ENCODE measurements around the gene TRPC6. TPM values are rescaled to one million over a fixed set of nuclear protein-coding genes. Genes with fewer than 3 reads are reported as not detected.

The TRPC6 gene
- total RNA-seq, 4 donors from 2014 or later: 2.0 to 28.3 (median 6.4) TPM

GRCh38 chr11:101456812-101457211 lies 127.0 kb downstream of the TRPC6 start:
- Histone ChIP-seq H3K9me3 (peaks cover 5% of the 10 kb centered on the region), H3K27ac (no peak overlapping the region), H3K4me1 (no peaks in the 10 kb centered on the region), H3K4me3 (no peak overlapping the region), H3K27me3 (no peaks in the 10 kb centered on the region), H3K36me3 (no peaks in the 10 kb centered on the region)
- DNase-seq (ENCODE audit: low spot score in 2 of 2): no peak
- no peak for TF ChIP-seq POLR2AphosphoS5 (IDR thresholded peaks at IDR 0.05)
- no peak for TF ChIP-seq POLR2A (IDR thresholded peaks at IDR 0.05)
- TF ChIP-seq CTCF (IDR thresholded peaks at IDR 0.05): peak in 1 of 2 donors; percentile 30
- WGBS: 0% methylated on average over 1 of the region's 1 CpG

- no peak overlapping the region for H3K4me3 ChIP-seq
- WGBS: 92% methylated on average over 2 of the region's 2 CpGs
- no peak overlapping the region for H3K27ac ChIP-seq
- no peaks in the 10 kb centered on the region for H3K4me1 ChIP-seq
- no peak for DNase-seq (ENCODE audit: low spot score in 2 of 2)
- no peaks in the 10 kb centered on the region for H3K27me3 ChIP-seq
- H3K9me3 ChIP-seq: no peaks in the 10 kb centered on the region
- no peak for TF ChIP-seq EP300 (IDR thresholded peaks at IDR 0.05)
- TF ChIP-seq POLR2AphosphoS5 (IDR thresholded peaks at IDR 0.05): no peak
- TF ChIP-seq CTCF (IDR thresholded peaks at IDR 0.05): no peak
- no peak for TF ChIP-seq POLR2A (IDR thresholded peaks at IDR 0.05)
- H3K36me3 ChIP-seq: no peaks in the 10 kb centered on the region
These were observed 130.1 kb downstream of the TRPC6 start for GRCh38 chr11:101453682-101454081.

- DNase-seq (ENCODE audit: low spot score in 2 of 2): no peak
- TF ChIP-seq EP300 (IDR thresholded peaks at IDR 0.05) (no peak), POLR2A (IDR thresholded peaks at IDR 0.05) (no peak), CTCF (IDR thresholded peaks at IDR 0.05) (no peak), POLR2AphosphoS5 (IDR thresholded peaks at IDR 0.05) (no peak)
- 75% methylated on average over 5 of the region's 5 CpGs for WGBS
These were observed 134.8 kb downstream of the TRPC6 start for GRCh38 chr11:101448881-101449442.

GRCh38 chr11:101446726-101447125 lies 137.1 kb downstream of the TRPC6 start:
- TF ChIP-seq EP300 (IDR thresholded peaks at IDR 0.05) (no peak), POLR2A (IDR thresholded peaks at IDR 0.05) (no peak), POLR2AphosphoS5 (IDR thresholded peaks at IDR 0.05) (no peak), CTCF (IDR thresholded peaks at IDR 0.05) (no peak)
- Histone ChIP-seq H3K4me1 (peaks cover 22% of the 10 kb centered on the region), H3K4me3 (no peak overlapping the region), H3K27ac (no peak overlapping the region), H3K27me3 (no peaks in the 10 kb centered on the region), H3K36me3 (no peaks in the 10 kb centered on the region), H3K9me3 (no peaks in the 10 kb centered on the region)
- no peak for DNase-seq (ENCODE audit: low spot score in 2 of 2)

More at GRCh38 chr11:101448881-101449442, 134.8 kb downstream of the TRPC6 start:
- H3K27me3 ChIP-seq: no peaks in the 10 kb centered on the region
- no peak overlapping the region for H3K4me3 ChIP-seq
- peaks cover 14% of the 10 kb centered on the region for H3K4me1 ChIP-seq
- H3K27ac ChIP-seq: no peak overlapping the region
- no peaks in the 10 kb centered on the region for H3K36me3 ChIP-seq
- no peaks in the 10 kb centered on the region for H3K9me3 ChIP-seq

GRCh38 chr11:101446238-101446637 lies 137.6 kb downstream of the TRPC6 start:
- Histone ChIP-seq H3K27me3 (no peaks in the 10 kb centered on the region), H3K4me3 (no peak overlapping the region), H3K4me1 (peaks cover 22% of the 10 kb centered on the region), H3K27ac (no peak overlapping the region), H3K36me3 (no peaks in the 10 kb centered on the region), H3K9me3 (no peaks in the 10 kb centered on the region)
- DNase-seq (ENCODE audit: low spot score in 2 of 2): no peak
- TF ChIP-seq POLR2A (IDR thresholded peaks at IDR 0.05): no peak
- 53% methylated on average over 1 of the region's 1 CpG for WGBS

GRCh38 chr11:101445761-101446160 lies 138.0 kb downstream of the TRPC6 start:
- no peak for TF ChIP-seq POLR2AphosphoS5 (IDR thresholded peaks at IDR 0.05)
- TF ChIP-seq CTCF (IDR thresholded peaks at IDR 0.05): no peak
- TF ChIP-seq EP300 (IDR thresholded peaks at IDR 0.05): no peak
- H3K36me3 ChIP-seq: no peaks in the 10 kb centered on the region
- no peaks in the 10 kb centered on the region for H3K27me3 ChIP-seq
- H3K27ac ChIP-seq: no peak overlapping the region
- no peak overlapping the region for H3K4me3 ChIP-seq
- no peaks in the 10 kb centered on the region for H3K9me3 ChIP-seq
- no peak for DNase-seq (ENCODE audit: low spot score in 2 of 2)
- H3K4me1 ChIP-seq: peaks cover 22% of the 10 kb centered on the region

Measured in suprapubic skin (tissue), 4 donors.